Spinal cord (tissue), 10 donors: ENCODE measurements around the gene MRE11. TPM values are rescaled to one million over a fixed set of nuclear protein-coding genes. Genes with fewer than 3 reads are reported as not detected.
"Not testable (repeated sequence)": the region's sequence is repeated elsewhere in the genome, so short reads cannot be mapped to it uniquely, and the experiment has no call there.

Source experiments
- DNase-seq, 6 donors: peaks; one replicate each; pipeline versions ENCODE4 v3.0.0 to v3.0.0-alpha.2; 2013 to 2015; ENCODE audit warnings: low spot score in 6 of 6, low read depth in 4 of 6
- H3K27ac ChIP-seq: one replicate; pipeline ENCODE4 v1.5.1; 2013; ENCODE audit warnings: low read depth, low read length, control low read depth
- H3K27me3 ChIP-seq: one replicate; pipeline ENCODE4 v1.6.1; 2013; ENCODE audit warnings: low read length; ENCODE audit not compliant: control insufficient read depth, insufficient read depth
- H3K36me3 ChIP-seq: one replicate; pipeline ENCODE4 v1.6.1; 2013; ENCODE audit warnings: low read length; ENCODE audit not compliant: control insufficient read depth, insufficient read depth
- H3K4me1 ChIP-seq: one replicate; pipeline ENCODE4 v1.6.1; 2013; ENCODE audit warnings: low read length; ENCODE audit not compliant: control insufficient read depth, insufficient read depth
- H3K4me3 ChIP-seq: one replicate; pipeline ENCODE4 v1.5.1; 2013; ENCODE audit warnings: low read depth, low read length, control low read depth
- H3K9me3 ChIP-seq: one replicate; pipeline ENCODE4 v1.6.1; 2013; ENCODE audit warnings: low read length; ENCODE audit not compliant: control insufficient read depth, insufficient read depth
- WGBS: methylation state at CpG from one replicate; pipeline ENCODE4 v1.1.5; 2013; ENCODE audit warnings: missing lambda C conversion rate; ENCODE audit not compliant: insufficient coverage; 5-methylcytosine and 5-hydroxymethylcytosine counted together
- polyA plus RNA-seq, 2 donors: library from polyadenylated mRNA; unstranded; fragments of 120-200 nt; gene quantifications; one replicate each; pipeline ENCODE4 v1.2.1, GENCODE V29; 2013; ENCODE audit not compliant: insufficient read length in 2 of 2
- total RNA-seq, 2 donors: library from RNA; depleted of rRNA in 1 of 2; stranded (reverse); fragments of 120-200 nt in 1 of 2; fragments of >200 nt in 1 of 2; gene quantifications; one replicate each; pipeline versions ENCODE4 v1.2.3 to v1.2.4, GENCODE V29; 2013 to 2014
- donor health status: healthy.

The MRE11 gene
- total and polyA plus RNA-seq, 4 donors = 10.6 to 26.5 (median 19.3) TPM

DNA sequence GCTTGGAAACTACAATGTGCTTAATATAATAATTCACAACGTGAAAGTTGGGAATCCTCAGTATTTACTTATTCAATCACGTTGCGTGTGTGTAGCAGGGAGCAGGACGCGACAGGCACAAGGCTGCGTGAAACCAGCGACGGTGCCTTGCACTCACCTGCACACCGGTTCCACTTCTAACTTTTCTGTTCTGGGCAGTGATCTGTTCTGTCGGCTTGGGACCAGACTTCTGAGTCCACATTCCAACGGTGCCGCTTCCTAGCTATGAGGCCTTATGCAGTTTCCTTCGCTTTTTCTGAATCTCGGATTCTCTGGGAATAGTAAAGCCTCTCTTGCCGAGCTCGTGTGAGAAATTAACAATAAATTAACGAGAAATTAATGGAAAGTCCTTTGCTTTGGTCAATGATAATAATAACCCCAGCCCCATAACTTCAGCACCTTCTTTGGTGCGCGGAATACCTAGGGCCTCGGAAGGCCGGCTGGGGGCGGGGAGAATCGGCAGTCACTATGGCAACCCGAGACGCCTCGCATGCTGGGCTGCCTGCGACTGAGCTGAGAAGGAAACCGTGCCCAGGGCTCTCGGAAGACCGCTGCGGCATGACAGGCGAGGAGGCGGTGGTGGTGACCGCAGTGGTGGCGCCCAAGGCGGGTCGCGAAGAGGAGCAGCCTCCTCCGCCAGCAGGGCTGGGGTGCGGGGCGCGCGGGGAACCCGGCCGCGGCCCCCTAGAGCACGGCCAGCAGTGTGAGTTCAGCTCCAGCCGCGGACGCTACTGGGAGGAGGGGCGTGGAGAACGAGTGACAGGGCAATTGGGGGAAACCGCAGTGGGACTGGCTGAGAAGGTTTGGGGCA is 18.5 kb upstream of the MRE11 start, which contains the start of gene C11orf97:
TSS of gene C11orf97 (plus strand) at position 530 of the 850 bp plus-strand sequence. CDS start at position 598, 68 bp downstream.
- WGBS = 12% methylated on average over 47 of the region's 53 CpGs
- no peak within 1 kb of the TSS for H3K27ac ChIP-seq
- H3K4me1 ChIP-seq = peaks cover 9% of the 10 kb centered on the region
- no peaks in the 10 kb centered on the region for H3K9me3 ChIP-seq
- H3K27me3 ChIP-seq = no peaks in the 10 kb centered on the region
- H3K36me3 ChIP-seq = no peaks in the 10 kb centered on the region
- H3K4me3 ChIP-seq = peak within 1 kb of the TSS; percentile 42
- peak in 3 of 6 donors; percentile 48 to 89 (median 84) for DNase-seq

DNA sequence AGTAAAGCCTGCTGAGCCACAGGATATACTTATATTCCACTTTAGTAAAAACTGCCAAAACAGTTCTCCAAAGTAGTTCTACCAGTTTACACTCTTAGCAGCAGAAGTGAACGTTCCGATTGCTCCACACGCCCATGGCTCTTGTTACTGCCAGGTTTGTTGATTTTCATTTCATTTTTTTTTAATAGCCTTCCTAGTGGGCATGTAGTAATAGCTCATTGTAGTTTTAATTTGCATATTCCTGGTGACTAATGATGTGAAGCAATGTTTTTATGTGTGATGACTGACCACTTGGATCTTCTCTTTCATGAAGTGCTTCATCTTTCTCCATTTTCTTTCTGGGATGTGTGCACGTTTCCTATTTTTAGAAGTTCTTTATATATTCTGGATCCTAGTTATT is 13.8 kb upstream of the MRE11 start:
- Histone ChIP-seq H3K4me3 (no peak overlapping the region), H3K4me1 (peaks cover 6% of the 10 kb centered on the region), H3K36me3 (no peaks in the 10 kb centered on the region), H3K9me3 (no peaks in the 10 kb centered on the region), H3K27ac (no peak overlapping the region), H3K27me3 (no peaks in the 10 kb centered on the region)
- DNase-seq = no peak
- no CpG with 5 or more reads among the region's 4 CpGs for WGBS

DNA sequence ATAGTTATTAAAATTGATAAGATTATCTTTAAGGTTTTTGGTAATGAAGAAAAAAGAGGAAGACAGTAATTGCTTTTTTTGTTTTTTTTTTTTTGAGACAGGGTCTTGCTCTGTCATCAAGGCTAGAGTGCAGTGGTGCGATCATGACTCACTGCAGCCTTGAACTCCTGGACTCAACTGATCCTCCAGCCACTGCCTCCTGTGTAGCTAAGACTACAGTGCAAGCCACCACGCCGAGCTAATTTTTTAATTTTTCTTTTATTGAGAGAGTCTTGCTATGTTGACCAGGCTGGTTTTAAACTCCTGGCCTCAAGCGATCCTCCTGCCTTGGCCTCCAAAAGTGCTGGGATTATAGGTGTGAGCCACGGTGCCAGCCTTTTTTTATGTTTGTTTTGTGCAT is 12.9 kb upstream of the MRE11 start:
- 100% methylated on average over 1 of the region's 5 CpGs for WGBS
- H3K4me1 ChIP-seq, H3K27ac ChIP-seq, H3K27me3 ChIP-seq, DNase-seq, H3K4me3 ChIP-seq, H3K36me3 ChIP-seq, H3K9me3 ChIP-seq: not testable (repeated sequence)

GRCh38 chr11:94504689-94505293 is 11.1 kb upstream of the MRE11 start:
- H3K9me3 ChIP-seq = no peaks in the 10 kb centered on the region
- H3K27me3 ChIP-seq = no peaks in the 10 kb centered on the region
- peak in 3 of 6 donors; percentile 57 to 88 (median 81) for DNase-seq
- WGBS = no CpG with 5 or more reads among the region's 3 CpGs
- H3K4me1 ChIP-seq = no peaks in the 10 kb centered on the region
- H3K27ac ChIP-seq = no peak overlapping the region
- no peak overlapping the region for H3K4me3 ChIP-seq
- no peaks in the 10 kb centered on the region for H3K36me3 ChIP-seq

- H3K4me3 ChIP-seq = no peak overlapping the region
- no peak for DNase-seq
These were observed 7.9 kb upstream of the MRE11 start for GRCh38 chr11:94501522-94501921.

DNA sequence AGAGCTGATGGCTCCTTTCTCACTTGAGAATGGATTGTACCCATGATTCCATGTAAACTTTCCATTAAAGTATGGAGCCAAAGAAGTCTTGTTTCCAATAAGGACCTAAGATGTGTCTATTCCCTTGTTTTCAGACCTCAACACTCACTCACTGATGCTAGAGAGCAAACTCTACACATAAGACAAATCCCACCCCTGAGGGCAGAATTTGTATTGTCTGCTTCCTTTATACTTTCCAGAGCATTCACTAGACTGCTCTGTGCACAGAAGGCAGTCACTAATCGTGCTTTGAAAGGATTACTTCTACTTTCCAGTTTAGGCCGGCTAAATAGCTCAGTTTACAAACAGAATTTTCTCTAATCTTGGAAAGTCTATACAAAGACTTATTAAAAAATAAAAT is 6.5 kb upstream of the MRE11 start:
- Histone ChIP-seq H3K9me3 (no peaks in the 10 kb centered on the region), H3K27me3 (no peaks in the 10 kb centered on the region), H3K4me1 (no peaks in the 10 kb centered on the region), H3K36me3 (no peaks in the 10 kb centered on the region), H3K27ac (no peak overlapping the region), H3K4me3 (no peak overlapping the region)
- no CpG with 5 or more reads among the region's 2 CpGs for WGBS
- no peak for DNase-seq

More at GRCh38 chr11:94501522-94501921, 7.9 kb upstream of the MRE11 start:
- Histone ChIP-seq H3K27ac (no peak overlapping the region), H3K36me3 (no peaks in the 10 kb centered on the region), H3K27me3 (no peaks in the 10 kb centered on the region), H3K9me3 (no peaks in the 10 kb centered on the region), H3K4me1 (no peaks in the 10 kb centered on the region)
- no CpG with 5 or more reads among the region's 2 CpGs for WGBS

DNA sequence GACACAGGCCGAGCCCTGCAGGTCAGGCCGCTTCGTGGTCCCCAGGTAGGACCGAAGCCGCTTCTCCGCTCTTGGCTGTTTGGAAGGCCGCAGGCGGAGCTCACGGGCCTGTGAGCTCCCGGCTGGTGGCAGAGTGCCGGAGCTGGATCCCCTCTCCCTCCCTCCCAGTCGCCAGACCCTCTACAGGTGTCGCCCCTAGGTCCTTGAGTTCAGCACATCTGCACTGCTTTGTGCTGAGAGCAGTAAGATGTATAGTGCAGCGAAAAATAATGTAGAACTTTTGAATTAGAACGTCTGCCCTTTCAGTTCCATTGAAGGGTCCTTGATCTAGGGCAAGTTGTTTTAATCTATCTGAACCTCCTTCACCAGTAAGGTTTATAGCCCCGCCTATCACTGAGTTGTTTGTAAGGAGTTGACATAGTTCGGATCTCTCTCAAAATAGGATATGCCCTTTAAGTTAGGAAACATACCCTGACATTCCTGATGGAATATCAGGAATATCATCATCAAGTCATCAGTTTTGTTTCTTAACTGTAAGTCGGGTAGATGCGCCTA is 559 bp upstream of the MRE11 start:
- WGBS = 0% methylated on average over 10 of the region's 19 CpGs
- H3K4me1 ChIP-seq = no peaks in the 10 kb centered on the region

GRCh38 chr11:94486068-94486467 is 7.6 kb downstream of the MRE11 start:
- no peak overlapping the region for H3K4me3 ChIP-seq
- H3K36me3 ChIP-seq = peaks cover 9% of the 10 kb centered on the region
- no peaks in the 10 kb centered on the region for H3K4me1 ChIP-seq
- H3K27me3 ChIP-seq = no peaks in the 10 kb centered on the region
- WGBS = no CpG with 5 or more reads among the region's 1 CpG
- H3K27ac ChIP-seq = no peak overlapping the region
- H3K9me3 ChIP-seq = no peaks in the 10 kb centered on the region
- no peak for DNase-seq

More for the DNA sequence above, 559 bp upstream of the MRE11 start:
- H3K27ac ChIP-seq = peak overlapping the region; percentile 76
- H3K27me3 ChIP-seq = no peaks in the 10 kb centered on the region
- no peaks in the 10 kb centered on the region for H3K36me3 ChIP-seq
- DNase-seq = no peak
- H3K9me3 ChIP-seq = no peaks in the 10 kb centered on the region
- peak overlapping the region; percentile 99 for H3K4me3 ChIP-seq

- H3K27me3 ChIP-seq = no peaks in the 10 kb centered on the region
- no peaks in the 10 kb centered on the region for H3K4me1 ChIP-seq
These were observed 12.3 kb downstream of the MRE11 start for GRCh38 chr11:94481342-94481741.

More at GRCh38 chr11:94481342-94481741, 12.3 kb downstream of the MRE11 start:
- no peak for DNase-seq
- Histone ChIP-seq H3K36me3 (peaks cover 19% of the 10 kb centered on the region), H3K27ac (no peak overlapping the region), H3K9me3 (no peaks in the 10 kb centered on the region), H3K4me3 (no peak overlapping the region)
